WTC11 (cell line): ENCODE measurements around the gene ZNF43. TPM values are rescaled to one million over a fixed set of nuclear protein-coding genes. Genes with fewer than 3 reads are reported as not detected.
"Not testable (repeated sequence)": the region's sequence is repeated elsewhere in the genome, so short reads cannot be mapped to it uniquely, and the experiment has no call there.

Experiments used
- ATAC-seq: fragments of 200-7000 bp; cut with Tn5 transposase; 2 replicates; pipeline ENCODE4 v1.10.0; 2021; ENCODE audit warnings: mild to moderate bottlenecking, moderate library complexity
- CTCF ChIA-PET: fragments of 300-600 bp; sonication (Branson Sonifier 250); formaldehyde crosslinking; loops from one replicate; lab custom pipeline; 2021; ENCODE audit warnings: antibody characterized with exemption; lab: Charles Lee
- POLR2A ChIA-PET: fragments of 350-600 bp; sonication (Branson Sonifier 250); formaldehyde crosslinking; loops from one replicate; lab custom pipeline; 2021; ENCODE audit warnings: antibody characterized with exemption; lab: Charles Lee
- DNase-seq: peaks from one replicate; pipeline ENCODE4 v3.0.0; 2021; ENCODE audit warnings: low spot score
- H3K27ac Mint-ChIP-seq: 2 replicates; pipeline ENCODE4 v1.8.0; 2021; ENCODE audit warnings: mixed read lengths
- H3K27me3 Mint-ChIP-seq: 2 replicates; pipeline ENCODE4 v1.8.0; 2021; ENCODE audit warnings: low read depth, mild to moderate bottlenecking, moderate library complexity, mixed read lengths
- H3K36me3 Mint-ChIP-seq: 2 replicates; pipeline ENCODE4 v1.8.0; 2021; ENCODE audit warnings: mixed read lengths
- H3K4me1 Mint-ChIP-seq: 2 replicates; pipeline ENCODE4 v1.8.0; 2022; ENCODE audit warnings: mixed read lengths
- H3K4me3 Mint-ChIP-seq: 2 replicates; pipeline ENCODE4 v1.8.0; 2021; ENCODE audit warnings: mild to moderate bottlenecking, moderate library complexity, mixed read lengths
- H3K9me3 Mint-ChIP-seq: 2 replicates; pipeline ENCODE4 v1.8.0; 2021; ENCODE audit warnings: mixed read lengths
- CBFB ChIP-seq: sonication (generic); formaldehyde crosslinking; IDR thresholded peaks from 2 replicates; pipeline ENCODE4 v1.8.1; 2022; ENCODE audit warnings: mild to moderate bottlenecking, low read depth, missing genetic modification reagents
- ESRRA ChIP-seq: sonication (generic); formaldehyde crosslinking; IDR thresholded peaks from 2 replicates; pipeline ENCODE4 v1.8.1; 2022; ENCODE audit warnings: mild to moderate bottlenecking, missing genetic modification reagents, borderline replicate concordance
- FOXJ3 ChIP-seq: sonication (generic); formaldehyde crosslinking; IDR thresholded peaks from 2 replicates; pipeline ENCODE4 v1.9.0; 2021; ENCODE audit warnings: missing genetic modification reagents, mild to moderate bottlenecking, borderline replicate concordance
- FOXK1 ChIP-seq: sonication (generic); formaldehyde crosslinking; IDR thresholded peaks from 2 replicates; pipeline ENCODE4 v1.8.0; 2022; ENCODE audit warnings: mild to moderate bottlenecking, moderate library complexity, missing genetic modification reagents
- GABPB1 ChIP-seq: sonication (generic); formaldehyde crosslinking; IDR thresholded peaks from 2 replicates; pipeline ENCODE4 v1.8.1; 2023; ENCODE audit warnings: mild to moderate bottlenecking, missing genetic modification reagents
- JAZF1 ChIP-seq: fragments of 250-450 bp; sonication (Bioruptor Pico); IDR thresholded peaks from 2 replicates; pipeline ENCODE4 v1.9.0; 2021; ENCODE audit warnings: moderate library complexity, mild to moderate bottlenecking, inconsistent platforms
- MXD4 ChIP-seq: fragments of 250-450 bp; sonication (Bioruptor Pico); IDR thresholded peaks from 2 replicates; pipeline ENCODE4 v1.8.0; 2021; ENCODE audit warnings: mild to moderate bottlenecking, moderate library complexity, borderline replicate concordance
- MYBL2 ChIP-seq: sonication (generic); formaldehyde crosslinking; IDR thresholded peaks from 2 replicates; pipeline ENCODE4 v1.8.1; 2023; ENCODE audit warnings: mild to moderate bottlenecking, moderate library complexity, missing genetic modification reagents
- NFATC4 ChIP-seq: fragments of 250-450 bp; sonication (Bioruptor Pico); IDR thresholded peaks from 2 replicates; pipeline ENCODE4 v1.9.0; 2021; ENCODE audit warnings: mild to moderate bottlenecking
- SMAD3 ChIP-seq: sonication (generic); formaldehyde crosslinking; IDR thresholded peaks from 2 replicates; pipeline ENCODE4 v1.8.0; 2022; ENCODE audit warnings: missing genetic modification reagents, mild to moderate bottlenecking, borderline replicate concordance
- SMAD4 ChIP-seq: sonication (generic); formaldehyde crosslinking; IDR thresholded peaks from 2 replicates; pipeline ENCODE4 v1.8.0; 2022; ENCODE audit warnings: mild to moderate bottlenecking, missing genetic modification reagents
- ZNF416 ChIP-seq: fragments of 250-450 bp; sonication (Bioruptor Pico); IDR thresholded peaks from 2 replicates; pipeline ENCODE4 v1.9.0; 2021; ENCODE audit warnings: mild to moderate bottlenecking, inconsistent platforms
- ZNF423 ChIP-seq: fragments of 250-450 bp; sonication (Bioruptor Pico); IDR thresholded peaks from 2 replicates; pipeline ENCODE4 v2.1.2; 2022; ENCODE audit warnings: mild to moderate bottlenecking, moderate library complexity
- total RNA-seq: library from RNA; stranded (reverse); gene quantifications from 3 replicates; pipeline ENCODE4 v1.2.3, GENCODE V29; 2021
- TF ChIP-seq, protein P1 (sequence below): sonication (generic); formaldehyde crosslinking; IDR thresholded peaks from 2 replicates; pipeline ENCODE4 v1.8.1; 2022; ENCODE audit warnings: missing genetic modification reagents, borderline replicate concordance
- TF ChIP-seq, protein P2 (sequence below): sonication (generic); formaldehyde crosslinking; conservative IDR thresholded peaks from 2 replicates; pipeline ENCODE4 v1.8.1; 2023; ENCODE audit warnings: mild to moderate bottlenecking, low read depth, missing genetic modification reagents, moderate library complexity
- TF ChIP-seq, protein P3 (sequence below): fragments of 250-450 bp; sonication (Bioruptor Pico); IDR thresholded peaks from 2 replicates; pipeline ENCODE4 v1.8.0; 2021; ENCODE audit warnings: mild to moderate bottlenecking
- TF ChIP-seq, protein P4 (sequence below): fragments of 250-450 bp; sonication (Bioruptor Pico); IDR thresholded peaks from 2 replicates; pipeline ENCODE4 v2.1.2; 2022; ENCODE audit warnings: mild to moderate bottlenecking, moderate library complexity
- TF ChIP-seq, protein P5 (sequence below): sonication (generic); formaldehyde crosslinking; IDR thresholded peaks from 2 replicates; pipeline ENCODE4 v1.8.0; 2022; ENCODE audit warnings: mild to moderate bottlenecking, missing genetic modification reagents
- TF ChIP-seq, protein P6 (sequence below): sonication (generic); formaldehyde crosslinking; IDR thresholded peaks from 2 replicates; pipeline ENCODE4 v1.8.1; 2023; ENCODE audit warnings: mild to moderate bottlenecking, missing genetic modification reagents, borderline replicate concordance

Gene ZNF43
- total RNA-seq, 1 experiment from 2014 or later = 55.2 TPM

DNA sequence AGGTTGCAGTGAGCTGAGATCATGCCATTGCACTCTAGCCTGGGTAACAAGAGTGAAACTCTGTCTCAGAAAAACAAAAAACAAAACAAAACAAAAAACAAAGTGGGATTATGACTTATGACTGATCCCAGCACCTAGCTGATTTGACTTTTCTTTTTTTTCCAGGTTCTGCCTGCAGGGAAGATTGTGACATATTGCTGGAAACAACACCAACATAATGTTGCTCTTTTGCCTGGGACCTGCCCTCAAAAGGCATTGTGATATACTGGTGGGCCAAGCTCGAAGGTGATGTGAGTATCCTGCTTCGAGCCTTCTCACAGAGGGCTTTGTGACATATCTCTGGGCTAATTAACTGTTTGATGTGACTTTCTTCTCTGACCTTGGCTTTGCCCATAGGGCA is 42.0 kb upstream of the ZNF43 start (continued):
- TF ChIP-seq, protein P1, sequence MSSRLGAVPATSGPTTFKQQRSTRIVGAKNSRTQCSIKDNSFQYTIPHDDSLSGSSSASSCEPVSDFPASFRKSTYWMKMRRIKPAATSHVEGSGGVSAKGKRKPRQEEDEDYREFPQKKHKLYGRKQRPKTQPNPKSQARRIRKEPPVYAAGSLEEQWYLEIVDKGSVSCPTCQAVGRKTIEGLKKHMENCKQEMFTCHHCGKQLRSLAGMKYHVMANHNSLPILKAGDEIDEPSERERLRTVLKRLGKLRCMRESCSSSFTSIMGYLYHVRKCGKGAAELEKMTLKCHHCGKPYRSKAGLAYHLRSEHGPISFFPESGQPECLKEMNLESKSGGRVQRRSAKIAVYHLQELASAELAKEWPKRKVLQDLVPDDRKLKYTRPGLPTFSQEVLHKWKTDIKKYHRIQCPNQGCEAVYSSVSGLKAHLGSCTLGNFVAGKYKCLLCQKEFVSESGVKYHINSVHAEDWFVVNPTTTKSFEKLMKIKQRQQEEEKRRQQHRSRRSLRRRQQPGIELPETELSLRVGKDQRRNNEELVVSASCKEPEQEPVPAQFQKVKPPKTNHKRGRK = no peak
- TF ChIP-seq, protein P2, sequence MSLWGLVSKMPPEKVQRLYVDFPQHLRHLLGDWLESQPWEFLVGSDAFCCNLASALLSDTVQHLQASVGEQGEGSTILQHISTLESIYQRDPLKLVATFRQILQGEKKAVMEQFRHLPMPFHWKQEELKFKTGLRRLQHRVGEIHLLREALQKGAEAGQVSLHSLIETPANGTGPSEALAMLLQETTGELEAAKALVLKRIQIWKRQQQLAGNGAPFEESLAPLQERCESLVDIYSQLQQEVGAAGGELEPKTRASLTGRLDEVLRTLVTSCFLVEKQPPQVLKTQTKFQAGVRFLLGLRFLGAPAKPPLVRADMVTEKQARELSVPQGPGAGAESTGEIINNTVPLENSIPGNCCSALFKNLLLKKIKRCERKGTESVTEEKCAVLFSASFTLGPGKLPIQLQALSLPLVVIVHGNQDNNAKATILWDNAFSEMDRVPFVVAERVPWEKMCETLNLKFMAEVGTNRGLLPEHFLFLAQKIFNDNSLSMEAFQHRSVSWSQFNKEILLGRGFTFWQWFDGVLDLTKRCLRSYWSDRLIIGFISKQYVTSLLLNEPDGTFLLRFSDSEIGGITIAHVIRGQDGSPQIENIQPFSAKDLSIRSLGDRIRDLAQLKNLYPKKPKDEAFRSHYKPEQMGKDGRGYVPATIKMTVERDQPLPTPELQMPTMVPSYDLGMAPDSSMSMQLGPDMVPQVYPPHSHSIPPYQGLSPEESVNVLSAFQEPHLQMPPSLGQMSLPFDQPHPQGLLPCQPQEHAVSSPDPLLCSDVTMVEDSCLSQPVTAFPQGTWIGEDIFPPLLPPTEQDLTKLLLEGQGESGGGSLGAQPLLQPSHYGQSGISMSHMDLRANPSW (CRISPR knock-in tag) = no peak
- TF ChIP-seq GABPB1 (CRISPR knock-in tag) = no peak
- no peak for TF ChIP-seq FOXK1 (CRISPR knock-in tag)
- TF ChIP-seq FOXJ3 (CRISPR knock-in tag) = no peak
- TF ChIP-seq MXD4 (CRISPR knock-in tag) = no peak
- TF ChIP-seq CBFB (CRISPR knock-in tag) = no peak
- TF ChIP-seq, all 79 proteins: peak for 0

DNA sequence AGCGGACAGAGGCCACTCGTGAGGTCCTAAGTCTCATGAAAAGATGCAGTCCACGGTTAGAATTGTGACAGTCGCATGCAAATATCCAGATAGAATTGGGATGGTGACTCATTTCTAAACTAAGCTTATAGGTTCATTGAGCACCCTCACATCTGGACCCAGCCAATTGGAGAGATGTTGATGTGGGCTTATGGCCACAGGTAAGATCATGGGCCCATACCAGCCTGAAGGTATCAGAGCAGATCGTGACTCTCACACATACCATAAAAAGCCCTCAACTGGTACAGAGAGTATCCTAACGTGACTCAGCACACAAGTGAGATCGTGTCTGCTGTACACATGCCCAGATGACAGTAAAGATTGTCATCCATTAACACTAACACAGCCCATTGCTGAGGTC is 40.6 kb upstream of the ZNF43 start:
- H3K27ac Mint-ChIP-seq, CTCF ChIA-PET, H3K4me3 Mint-ChIP-seq, H3K4me1 Mint-ChIP-seq, POLR2A ChIA-PET, ATAC-seq, DNase-seq: not testable (repeated sequence)
- peaks cover 53% of the 10 kb centered on the region for H3K36me3 Mint-ChIP-seq
- H3K9me3 Mint-ChIP-seq = peaks cover 77% of the 10 kb centered on the region
- peaks cover 12% of the 10 kb centered on the region for H3K27me3 Mint-ChIP-seq

DNA sequence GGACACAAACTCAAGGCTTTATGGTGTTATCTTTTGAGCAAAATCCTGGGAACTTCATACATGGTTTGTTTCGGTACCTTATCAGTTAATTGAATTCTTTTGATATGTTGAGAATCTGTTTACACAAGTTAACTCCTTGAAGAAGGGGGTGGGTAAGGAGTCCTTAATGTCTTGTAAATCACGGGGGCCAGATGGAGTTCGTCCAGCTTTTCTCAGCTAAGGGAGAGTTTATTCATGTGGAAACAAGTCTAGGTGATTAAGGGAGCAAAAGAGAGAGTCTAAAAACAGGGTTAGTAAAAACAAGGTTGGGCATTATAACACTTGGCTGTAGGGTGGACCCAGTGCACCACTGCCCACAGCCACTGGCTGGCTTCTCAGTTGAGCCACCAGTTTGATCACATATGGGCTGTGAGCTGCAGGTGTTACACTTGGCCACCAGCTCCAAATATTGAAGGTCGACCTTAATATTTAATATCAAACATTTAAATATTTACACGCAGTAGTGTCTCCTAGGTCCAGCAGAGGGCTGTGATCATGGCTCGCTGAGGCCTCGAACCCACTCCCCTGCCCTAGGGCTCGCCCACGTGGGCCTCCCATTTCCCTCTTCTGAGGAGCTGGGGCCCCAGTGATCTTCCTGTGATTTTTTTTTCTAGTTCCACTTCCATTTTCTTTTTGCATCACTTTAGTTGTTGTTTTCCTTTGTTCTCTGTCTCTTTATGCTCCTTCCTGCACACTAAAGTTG is 21.0 kb upstream of the ZNF43 start:
- Mint-ChIP-seq H3K4me3 (no peak overlapping the region; the same call in 1 of the 2 replicates), H3K27me3 (peaks cover 27% of the 10 kb centered on the region), H3K36me3 (peaks cover 23% of the 10 kb centered on the region), H3K4me1 (peaks cover 13% of the 10 kb centered on the region), H3K9me3 (peaks cover 31% of the 10 kb centered on the region), H3K27ac (no peak overlapping the region)
- no peak for DNase-seq
- ATAC-seq = no peak; the same call in 1 of the 2 replicates
- ChIA-PET CTCF (no interaction called here), POLR2A (no interaction called here)
- TF ChIP-seq, protein P3, sequence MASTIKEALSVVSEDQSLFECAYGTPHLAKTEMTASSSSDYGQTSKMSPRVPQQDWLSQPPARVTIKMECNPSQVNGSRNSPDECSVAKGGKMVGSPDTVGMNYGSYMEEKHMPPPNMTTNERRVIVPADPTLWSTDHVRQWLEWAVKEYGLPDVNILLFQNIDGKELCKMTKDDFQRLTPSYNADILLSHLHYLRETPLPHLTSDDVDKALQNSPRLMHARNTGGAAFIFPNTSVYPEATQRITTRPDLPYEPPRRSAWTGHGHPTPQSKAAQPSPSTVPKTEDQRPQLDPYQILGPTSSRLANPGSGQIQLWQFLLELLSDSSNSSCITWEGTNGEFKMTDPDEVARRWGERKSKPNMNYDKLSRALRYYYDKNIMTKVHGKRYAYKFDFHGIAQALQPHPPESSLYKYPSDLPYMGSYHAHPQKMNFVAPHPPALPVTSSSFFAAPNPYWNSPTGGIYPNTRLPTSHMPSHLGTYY (CRISPR knock-in tag) = no peak
- TF ChIP-seq, protein P4, sequence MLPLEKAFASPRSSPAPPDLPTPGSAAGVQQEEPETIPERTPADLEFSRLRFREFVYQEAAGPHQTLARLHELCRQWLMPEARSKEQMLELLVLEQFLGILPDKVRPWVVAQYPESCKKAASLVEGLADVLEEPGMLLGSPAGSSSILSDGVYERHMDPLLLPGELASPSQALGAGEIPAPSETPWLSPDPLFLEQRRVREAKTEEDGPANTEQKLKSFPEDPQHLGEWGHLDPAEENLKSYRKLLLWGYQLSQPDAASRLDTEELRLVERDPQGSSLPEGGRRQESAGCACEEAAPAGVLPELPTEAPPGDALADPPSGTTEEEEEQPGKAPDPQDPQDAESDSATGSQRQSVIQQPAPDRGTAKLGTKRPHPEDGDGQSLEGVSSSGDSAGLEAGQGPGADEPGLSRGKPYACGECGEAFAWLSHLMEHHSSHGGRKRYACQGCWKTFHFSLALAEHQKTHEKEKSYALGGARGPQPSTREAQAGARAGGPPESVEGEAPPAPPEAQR (CRISPR knock-in tag) = no peak
- TF ChIP-seq SMAD4 (CRISPR knock-in tag) (no peak), JAZF1 (no peak), MYBL2 (no peak), ESRRA (CRISPR knock-in tag) (no peak), ZNF416 (no peak), ZNF423 (CRISPR knock-in tag) (no peak), NFATC4 (no peak), SMAD3 (CRISPR knock-in tag) (no peak)
- TF ChIP-seq, protein P5, sequence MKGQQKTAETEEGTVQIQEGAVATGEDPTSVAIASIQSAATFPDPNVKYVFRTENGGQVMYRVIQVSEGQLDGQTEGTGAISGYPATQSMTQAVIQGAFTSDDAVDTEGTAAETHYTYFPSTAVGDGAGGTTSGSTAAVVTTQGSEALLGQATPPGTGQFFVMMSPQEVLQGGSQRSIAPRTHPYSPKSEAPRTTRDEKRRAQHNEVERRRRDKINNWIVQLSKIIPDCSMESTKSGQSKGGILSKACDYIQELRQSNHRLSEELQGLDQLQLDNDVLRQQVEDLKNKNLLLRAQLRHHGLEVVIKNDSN (CRISPR knock-in tag) = no peak
- TF ChIP-seq, protein P1 = no peak
- TF ChIP-seq, protein P6, sequence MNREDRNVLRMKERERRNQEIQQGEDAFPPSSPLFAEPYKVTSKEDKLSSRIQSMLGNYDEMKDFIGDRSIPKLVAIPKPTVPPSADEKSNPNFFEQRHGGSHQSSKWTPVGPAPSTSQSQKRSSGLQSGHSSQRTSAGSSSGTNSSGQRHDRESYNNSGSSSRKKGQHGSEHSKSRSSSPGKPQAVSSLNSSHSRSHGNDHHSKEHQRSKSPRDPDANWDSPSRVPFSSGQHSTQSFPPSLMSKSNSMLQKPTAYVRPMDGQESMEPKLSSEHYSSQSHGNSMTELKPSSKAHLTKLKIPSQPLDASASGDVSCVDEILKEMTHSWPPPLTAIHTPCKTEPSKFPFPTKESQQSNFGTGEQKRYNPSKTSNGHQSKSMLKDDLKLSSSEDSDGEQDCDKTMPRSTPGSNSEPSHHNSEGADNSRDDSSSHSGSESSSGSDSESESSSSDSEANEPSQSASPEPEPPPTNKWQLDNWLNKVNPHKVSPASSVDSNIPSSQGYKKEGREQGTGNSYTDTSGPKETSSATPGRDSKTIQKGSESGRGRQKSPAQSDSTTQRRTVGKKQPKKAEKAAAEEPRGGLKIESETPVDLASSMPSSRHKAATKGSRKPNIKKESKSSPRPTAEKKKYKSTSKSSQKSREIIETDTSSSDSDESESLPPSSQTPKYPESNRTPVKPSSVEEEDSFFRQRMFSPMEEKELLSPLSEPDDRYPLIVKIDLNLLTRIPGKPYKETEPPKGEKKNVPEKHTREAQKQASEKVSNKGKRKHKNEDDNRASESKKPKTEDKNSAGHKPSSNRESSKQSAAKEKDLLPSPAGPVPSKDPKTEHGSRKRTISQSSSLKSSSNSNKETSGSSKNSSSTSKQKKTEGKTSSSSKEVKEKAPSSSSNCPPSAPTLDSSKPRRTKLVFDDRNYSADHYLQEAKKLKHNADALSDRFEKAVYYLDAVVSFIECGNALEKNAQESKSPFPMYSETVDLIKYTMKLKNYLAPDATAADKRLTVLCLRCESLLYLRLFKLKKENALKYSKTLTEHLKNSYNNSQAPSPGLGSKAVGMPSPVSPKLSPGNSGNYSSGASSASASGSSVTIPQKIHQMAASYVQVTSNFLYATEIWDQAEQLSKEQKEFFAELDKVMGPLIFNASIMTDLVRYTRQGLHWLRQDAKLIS (CRISPR knock-in tag) = no peak
